Glutamatergic neuron (in vitro differentiated cells): ENCODE results near the gene ZNF827. TPM values are rescaled to one million over a fixed set of nuclear protein-coding genes. Genes with fewer than 3 reads are reported as not detected.

ENCODE experiments used
- DNase-seq: peaks from one replicate; pipeline ENCODE4 v3.0.0; 2022
- H3K27ac Mint-ChIP-seq: one replicate; pipeline ENCODE4 v1.8.0; 2020; ENCODE audit warnings: mild to moderate bottlenecking, mixed read lengths, inconsistent platforms; ENCODE audit not compliant: unreplicated experiment
- H3K27me3 Mint-ChIP-seq: one replicate; pipeline ENCODE4 v1.8.0; 2020; ENCODE audit warnings: mild to moderate bottlenecking, moderate library complexity, mixed read lengths, inconsistent platforms; ENCODE audit not compliant: unreplicated experiment
- H3K36me3 Mint-ChIP-seq: one replicate; pipeline ENCODE4 v1.8.0; 2020; ENCODE audit warnings: mild to moderate bottlenecking, mixed read lengths, inconsistent platforms; ENCODE audit not compliant: unreplicated experiment
- H3K4me1 Mint-ChIP-seq: one replicate; pipeline ENCODE4 v1.8.0; 2020; ENCODE audit warnings: mild to moderate bottlenecking, low read depth, mixed read lengths, inconsistent platforms; ENCODE audit not compliant: unreplicated experiment
- H3K4me3 Mint-ChIP-seq: one replicate; pipeline ENCODE4 v1.8.0; 2020; ENCODE audit warnings: mild to moderate bottlenecking, mixed read lengths, inconsistent platforms; ENCODE audit not compliant: unreplicated experiment
- H3K9me3 Mint-ChIP-seq: one replicate; pipeline ENCODE4 v1.8.0; 2020; ENCODE audit warnings: mild to moderate bottlenecking, moderate library complexity, mixed read lengths, inconsistent platforms; ENCODE audit not compliant: unreplicated experiment
- CTCF ChIP-seq: fragments of 200-600 bp; sonication (generic); IDR thresholded peaks from one replicate; pipeline ENCODE4 v1.5.0; 2021; ENCODE audit not compliant: partially characterized antibody, unreplicated experiment
- total RNA-seq: library from RNA; stranded (reverse); fragmentation: NEBNext Ultra II Directional; extraction: Animal tissue kit (Norgen Biotek cat#: 25700); gene quantifications from one replicate; pipeline ENCODE4 v1.2.1, GENCODE V29; 2021; ENCODE audit not compliant: unreplicated experiment

ZNF827 gene
- total RNA-seq, 1 donor from 2014 or later = 227 TPM

- H3K9me3 Mint-ChIP-seq = no peaks in the 10 kb centered on the region
Measured at GRCh38 chr4:145797278-145797677, 141.3 kb downstream of the ZNF827 start.

GRCh38 chr4:145796346-145796745 lies 142.3 kb downstream of the ZNF827 start:
- Mint-ChIP-seq H3K4me3 (no peak overlapping the region), H3K9me3 (peaks cover 3% of the 10 kb centered on the region), H3K27ac (no peak overlapping the region), H3K4me1 (peaks cover 11% of the 10 kb centered on the region), H3K36me3 (no peaks in the 10 kb centered on the region), H3K27me3 (no peaks in the 10 kb centered on the region)
- no peak for DNase-seq
- TF ChIP-seq CTCF = no peak

More at GRCh38 chr4:145797278-145797677, 141.3 kb downstream of the ZNF827 start:
- no peak for DNase-seq
- H3K27ac Mint-ChIP-seq = no peak overlapping the region
- H3K36me3 Mint-ChIP-seq = no peaks in the 10 kb centered on the region
- H3K4me1 Mint-ChIP-seq = peaks cover 11% of the 10 kb centered on the region
- no peaks in the 10 kb centered on the region for H3K27me3 Mint-ChIP-seq
- H3K4me3 Mint-ChIP-seq = no peak overlapping the region
- no peak for TF ChIP-seq CTCF

- Mint-ChIP-seq H3K36me3 (no peaks in the 10 kb centered on the region), H3K27me3 (no peaks in the 10 kb centered on the region), H3K27ac (no peak overlapping the region), H3K9me3 (peaks cover 3% of the 10 kb centered on the region), H3K4me1 (peaks cover 9% of the 10 kb centered on the region), H3K4me3 (no peak overlapping the region)
- no peak for DNase-seq
- TF ChIP-seq CTCF = no peak
Measured at GRCh38 chr4:145795521-145795920, 143.1 kb downstream of the ZNF827 start.

GRCh38 chr4:145792429-145792828 lies 146.2 kb downstream of the ZNF827 start:
- peaks cover 8% of the 10 kb centered on the region for H3K4me1 Mint-ChIP-seq
- H3K9me3 Mint-ChIP-seq = peaks cover 3% of the 10 kb centered on the region
- H3K36me3 Mint-ChIP-seq = no peaks in the 10 kb centered on the region
- no peak for DNase-seq
- TF ChIP-seq CTCF = no peak
- no peak overlapping the region for H3K27ac Mint-ChIP-seq
- no peak overlapping the region for H3K4me3 Mint-ChIP-seq
- H3K27me3 Mint-ChIP-seq = no peaks in the 10 kb centered on the region

GRCh38 chr4:145791988-145792387 lies 146.6 kb downstream of the ZNF827 start:
- Mint-ChIP-seq H3K27me3 (no peaks in the 10 kb centered on the region), H3K36me3 (no peaks in the 10 kb centered on the region), H3K27ac (peak overlapping the region; percentile 8), H3K4me1 (peaks cover 8% of the 10 kb centered on the region), H3K9me3 (peaks cover 3% of the 10 kb centered on the region), H3K4me3 (no peak overlapping the region)
- DNase-seq = no peak
- no peak for TF ChIP-seq CTCF
